ENCODE data around the gene ALOXE3.

DNA sequence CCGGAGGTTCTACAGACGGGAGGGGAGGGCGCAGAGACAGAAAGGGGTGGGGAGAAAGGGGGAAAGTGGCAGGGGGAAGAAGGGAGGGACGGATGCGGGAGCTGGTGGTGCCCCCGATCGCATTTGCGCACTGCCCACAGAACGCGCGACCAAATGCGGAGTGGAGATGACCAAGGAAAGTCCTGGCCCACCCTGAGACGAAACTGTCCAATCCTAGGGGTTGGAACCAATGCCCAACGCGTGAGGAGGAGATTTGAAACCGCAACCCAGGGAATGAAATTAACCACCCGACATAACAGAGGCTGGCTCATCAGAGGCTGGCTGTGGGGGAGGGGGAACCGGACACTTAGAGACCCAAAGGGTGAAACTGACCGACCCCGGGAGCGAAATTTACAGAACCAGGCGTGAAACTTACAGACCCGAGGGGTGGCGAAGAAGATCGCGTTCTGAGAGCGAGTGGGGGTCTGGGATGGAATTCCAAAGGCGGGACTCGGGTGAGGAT lies 4.2 kb upstream of the ALOXE3 start:
- TF ChIP-seq, protein P1, sequence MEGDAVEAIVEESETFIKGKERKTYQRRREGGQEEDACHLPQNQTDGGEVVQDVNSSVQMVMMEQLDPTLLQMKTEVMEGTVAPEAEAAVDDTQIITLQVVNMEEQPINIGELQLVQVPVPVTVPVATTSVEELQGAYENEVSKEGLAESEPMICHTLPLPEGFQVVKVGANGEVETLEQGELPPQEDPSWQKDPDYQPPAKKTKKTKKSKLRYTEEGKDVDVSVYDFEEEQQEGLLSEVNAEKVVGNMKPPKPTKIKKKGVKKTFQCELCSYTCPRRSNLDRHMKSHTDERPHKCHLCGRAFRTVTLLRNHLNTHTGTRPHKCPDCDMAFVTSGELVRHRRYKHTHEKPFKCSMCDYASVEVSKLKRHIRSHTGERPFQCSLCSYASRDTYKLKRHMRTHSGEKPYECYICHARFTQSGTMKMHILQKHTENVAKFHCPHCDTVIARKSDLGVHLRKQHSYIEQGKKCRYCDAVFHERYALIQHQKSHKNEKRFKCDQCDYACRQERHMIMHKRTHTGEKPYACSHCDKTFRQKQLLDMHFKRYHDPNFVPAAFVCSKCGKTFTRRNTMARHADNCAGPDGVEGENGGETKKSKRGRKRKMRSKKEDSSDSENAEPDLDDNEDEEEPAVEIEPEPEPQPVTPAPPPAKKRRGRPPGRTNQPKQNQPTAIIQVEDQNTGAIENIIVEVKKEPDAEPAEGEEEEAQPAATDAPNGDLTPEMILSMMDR (conservative IDR thresholded peaks at IDR 0.05; ENCODE audit: low read length), result no peak
- no peak for TF ChIP-seq EZH2phosphoT487 (IDR thresholded peaks at IDR 0.05; ENCODE audit: borderline replicate concordance)
